ENCODE measurements around the gene C1QTNF9.
A peak's percentile ranks its signal among the peaks of the same experiment; 100 is the strongest.
"Not testable (repeated sequence)": the region's sequence is repeated elsewhere in the genome, so short reads cannot be mapped to it uniquely, and the experiment has no call there.

Gene C1QTNF9, protein sequence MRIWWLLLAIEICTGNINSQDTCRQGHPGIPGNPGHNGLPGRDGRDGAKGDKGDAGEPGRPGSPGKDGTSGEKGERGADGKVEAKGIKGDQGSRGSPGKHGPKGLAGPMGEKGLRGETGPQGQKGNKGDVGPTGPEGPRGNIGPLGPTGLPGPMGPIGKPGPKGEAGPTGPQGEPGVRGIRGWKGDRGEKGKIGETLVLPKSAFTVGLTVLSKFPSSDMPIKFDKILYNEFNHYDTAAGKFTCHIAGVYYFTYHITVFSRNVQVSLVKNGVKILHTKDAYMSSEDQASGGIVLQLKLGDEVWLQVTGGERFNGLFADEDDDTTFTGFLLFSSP

DNA sequence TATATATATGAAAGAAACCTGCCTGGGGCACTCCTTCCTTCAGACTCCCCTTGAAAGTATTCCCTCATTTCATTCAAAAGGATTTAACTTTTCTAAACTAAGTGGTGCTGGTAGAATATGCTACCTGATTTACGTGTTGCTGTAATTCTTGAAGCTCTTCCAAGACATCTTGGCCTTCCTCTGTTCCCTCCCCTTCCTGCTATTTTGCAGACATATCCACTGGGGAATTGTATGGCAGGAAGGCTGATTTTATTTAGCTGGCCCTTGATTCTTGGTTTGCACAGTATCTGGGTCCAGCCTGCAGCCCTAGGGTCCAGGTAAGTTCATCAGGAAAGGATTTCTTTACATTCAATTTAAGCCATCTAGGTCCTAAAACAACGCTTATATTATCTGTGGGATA, at the start of gene C1QTNF9:
Gene C1QTNF9 (plus strand): TSS at position 281 of the 400 bp plus-strand sequence. CDS start 6,424 bp downstream, outside the sequence.
- not testable (repeated sequence) for DNase-seq

DNA sequence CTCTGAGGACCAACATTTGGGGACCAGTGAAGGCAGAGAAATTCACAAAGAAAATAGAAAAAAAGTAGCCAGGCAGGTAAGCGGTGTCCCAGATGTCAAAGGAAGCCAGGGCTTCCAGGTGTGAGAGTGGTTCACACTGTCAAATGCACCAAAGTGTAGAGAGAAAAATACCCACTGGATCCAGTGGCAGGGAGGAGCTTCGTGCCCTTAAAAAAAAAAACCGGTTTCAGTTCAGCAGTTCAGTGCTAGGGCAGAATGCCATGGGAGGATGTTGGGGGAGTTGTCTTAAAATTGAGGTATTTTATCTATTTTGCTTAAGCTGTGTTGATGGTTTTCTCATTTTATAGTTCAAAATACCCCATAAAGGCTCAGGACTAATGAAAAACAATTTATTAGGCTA, 47.8 kb upstream of the C1QTNF9 start:
- DNase-seq: no peak

DNA sequence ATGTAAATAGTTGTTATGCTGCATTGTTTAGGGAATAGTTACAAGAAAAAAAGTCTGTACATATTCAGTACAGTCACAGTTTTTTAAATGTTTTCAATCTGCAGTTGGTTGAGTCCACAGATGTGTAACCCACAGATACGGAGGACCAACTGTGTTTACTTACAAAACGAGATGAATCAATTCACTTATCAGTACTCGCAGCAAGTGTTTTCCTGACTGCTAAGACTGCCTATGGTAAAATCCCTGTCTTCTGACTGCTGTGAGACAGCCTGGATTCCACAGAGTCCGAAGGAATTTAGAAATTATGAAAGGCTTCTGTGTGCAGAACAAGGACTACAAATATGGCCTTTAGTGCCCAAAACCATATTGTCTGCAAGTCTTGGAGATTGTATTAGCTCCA, 45.7 kb upstream of the C1QTNF9 start:
- no peak for DNase-seq

DNA sequence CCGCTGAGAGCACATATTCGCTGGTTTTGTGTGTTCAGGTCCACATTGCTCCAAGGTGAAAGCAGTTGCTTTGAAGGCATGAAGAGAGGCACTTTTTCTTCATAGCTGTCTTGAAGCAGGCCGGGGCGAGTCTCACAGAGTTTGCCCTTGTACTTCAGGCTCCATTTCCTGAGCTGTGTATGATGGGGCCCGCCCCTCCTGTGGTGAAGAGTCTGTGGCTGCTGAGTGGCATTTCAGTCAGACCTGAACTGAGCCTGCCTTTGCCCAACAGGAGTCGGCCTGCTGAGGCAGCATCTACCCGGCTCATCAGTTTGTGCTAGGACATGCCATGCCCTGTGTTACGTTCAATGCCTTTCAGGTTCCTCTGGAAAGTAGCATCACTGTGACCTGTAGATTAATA, 44.4 kb upstream of the C1QTNF9 start:
- no peak for DNase-seq

DNA sequence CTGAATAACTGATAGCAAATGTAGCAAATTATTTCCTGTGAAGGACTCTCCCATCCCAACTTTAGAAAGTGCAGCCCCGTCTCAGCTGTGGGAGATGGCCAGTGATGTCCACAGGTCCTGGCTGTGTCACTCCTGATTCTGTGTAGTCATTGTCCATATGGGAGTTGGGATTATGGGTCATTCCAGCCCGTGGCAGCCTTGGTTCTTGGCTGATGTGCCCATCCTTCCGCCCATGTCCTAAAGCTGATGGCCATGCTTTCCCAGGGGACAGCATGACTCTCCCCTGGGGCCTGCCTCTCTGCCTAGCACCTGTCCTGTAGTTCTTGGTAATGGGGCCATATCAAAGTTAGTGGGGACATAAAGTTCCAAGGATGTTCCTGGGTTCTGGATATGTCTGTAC, 43.9 kb upstream of the C1QTNF9 start:
- no peak for DNase-seq

DNA sequence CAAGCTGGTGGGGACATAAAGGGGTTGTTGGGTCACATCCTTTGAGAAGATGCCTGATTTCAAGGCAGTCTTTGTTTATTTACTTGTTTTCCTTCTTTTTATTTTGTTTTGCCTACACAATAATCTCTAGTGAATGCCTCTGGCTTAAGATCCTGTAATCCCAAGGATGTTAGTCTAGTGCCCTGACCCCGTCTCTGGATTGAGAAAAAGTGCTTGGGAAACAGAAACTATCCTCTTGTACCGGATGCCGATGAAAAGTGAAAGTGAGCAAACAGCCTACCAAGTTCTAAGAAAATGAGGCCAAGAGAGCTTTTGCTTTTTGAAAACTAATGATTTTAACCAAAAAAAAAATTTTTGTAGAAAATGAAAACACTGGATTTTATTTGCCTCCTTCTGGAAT, 42.1 kb upstream of the C1QTNF9 start:
- no peak for DNase-seq

DNA sequence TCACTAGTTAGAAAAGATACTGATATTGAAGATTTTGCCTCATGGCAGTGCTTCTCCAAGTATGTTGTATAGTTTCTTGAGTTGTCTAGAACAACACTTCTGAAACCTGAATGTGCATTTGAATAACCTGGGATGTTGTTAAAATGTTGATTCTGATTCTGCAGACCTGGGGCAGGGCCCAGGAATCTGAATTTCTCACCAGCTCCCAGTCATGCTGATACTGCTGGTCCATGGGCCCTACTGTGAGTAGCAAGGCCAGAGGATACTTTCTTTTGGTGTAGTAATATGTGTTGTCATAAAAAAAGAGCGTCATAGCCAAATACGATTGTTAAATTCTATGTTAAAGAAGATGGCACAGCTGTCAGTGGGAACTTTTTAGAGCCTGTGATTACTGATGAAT, 41.6 kb upstream of the C1QTNF9 start:
- no peak for DNase-seq

DNA sequence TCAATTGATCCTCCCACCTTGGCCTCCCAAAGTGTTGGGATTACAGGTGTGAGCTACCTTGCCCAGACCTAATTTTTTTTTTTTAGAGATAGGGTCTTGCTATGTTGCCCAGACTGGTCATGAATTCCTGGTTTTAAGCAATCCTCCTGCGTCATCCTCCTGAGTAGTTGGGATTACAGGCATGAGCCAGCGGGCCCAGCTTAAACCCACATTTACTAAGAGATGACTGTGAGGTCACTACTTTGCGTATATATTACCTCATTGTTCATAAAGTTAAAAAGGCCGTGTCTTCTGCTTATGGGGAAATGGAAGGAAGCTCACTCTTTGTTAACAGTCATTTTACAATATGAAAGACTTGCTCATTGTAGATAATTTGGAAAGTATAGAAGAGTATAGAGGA, 39.6 kb upstream of the C1QTNF9 start:
- no peak for DNase-seq

DNA sequence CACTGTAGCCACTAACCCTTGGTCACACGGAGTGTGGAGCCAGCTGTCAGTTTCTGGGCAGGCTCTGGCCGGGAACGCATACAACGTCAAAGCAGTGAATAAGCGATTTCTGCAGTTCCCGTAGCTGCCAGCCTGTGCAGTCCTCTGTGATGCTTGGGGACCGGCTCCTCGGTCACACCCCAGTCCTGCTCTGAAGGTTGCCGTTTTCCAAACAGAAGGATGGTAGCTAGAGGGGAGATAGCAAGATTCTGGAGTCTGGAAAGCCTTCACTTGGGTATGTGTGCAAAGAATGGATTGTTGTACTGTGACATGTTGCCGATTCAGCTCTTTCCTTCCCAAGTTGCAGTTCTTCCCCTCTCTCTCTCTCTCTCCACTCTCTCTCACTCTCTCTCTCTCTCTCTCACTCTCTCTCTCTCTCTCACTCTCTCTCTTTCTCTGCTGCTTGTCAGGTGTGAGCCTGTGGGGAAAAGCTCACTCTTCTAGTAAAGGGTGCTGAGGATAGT, 38.7 kb upstream of the C1QTNF9 start:
- DNase-seq: no peak

DNA sequence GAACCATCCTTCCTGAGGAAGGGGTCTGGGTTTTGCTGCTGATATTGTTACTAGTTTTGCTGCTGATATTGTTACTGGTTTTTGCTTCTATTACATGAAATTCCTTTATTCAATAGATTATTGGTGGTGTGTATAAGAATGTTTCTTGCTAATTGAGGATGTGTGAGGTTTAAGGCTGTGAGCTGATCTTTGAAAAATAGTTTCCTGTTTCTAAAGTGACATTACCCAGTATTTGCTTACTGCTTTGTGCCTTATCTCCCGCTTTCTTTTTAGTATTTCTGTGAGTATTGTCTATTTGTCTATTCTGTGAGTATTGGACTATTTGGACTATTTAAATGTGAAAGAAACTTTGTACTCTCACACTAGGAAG, 38.2 kb upstream of the C1QTNF9 start:
- no peak for DNase-seq

DNA sequence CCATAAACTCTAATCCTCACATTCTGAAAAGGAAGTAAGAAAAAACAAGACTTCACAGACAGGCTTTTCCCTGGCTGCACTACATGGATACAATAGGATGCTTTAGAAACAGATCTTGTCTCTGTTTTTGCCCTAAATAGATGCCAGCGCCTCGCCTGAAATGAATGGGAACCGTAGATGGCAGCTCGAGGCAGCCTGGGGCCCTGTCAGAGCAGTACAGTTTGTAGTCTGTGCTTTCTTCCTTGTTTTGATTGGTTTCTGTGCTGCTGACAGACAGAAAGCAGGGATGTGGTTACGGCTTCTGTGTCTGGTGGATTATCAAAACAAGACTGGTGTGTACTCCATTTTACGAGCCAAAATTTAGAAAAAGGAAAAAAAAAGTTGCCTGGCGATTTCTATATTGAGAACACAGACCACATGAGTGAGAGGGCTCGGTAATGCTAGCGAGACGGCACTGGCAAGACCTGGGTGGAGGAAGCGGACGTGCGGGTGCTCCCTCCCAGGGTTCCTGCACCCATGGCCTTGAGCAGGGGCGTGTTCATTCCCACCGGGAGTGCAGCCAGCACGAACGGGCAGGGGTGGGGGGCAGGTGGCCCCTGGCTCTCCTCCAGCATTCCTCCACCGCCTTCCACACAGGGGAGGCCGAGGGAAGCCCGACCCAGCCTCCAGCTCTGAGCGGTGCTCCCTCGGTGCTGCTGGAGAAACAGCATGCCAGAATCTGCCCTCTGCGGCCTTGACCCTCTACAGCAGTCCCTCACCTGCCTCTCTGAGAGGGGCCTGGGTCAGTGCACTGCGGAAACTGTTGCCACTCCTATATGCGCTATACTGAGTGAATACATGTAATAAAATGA, 37.6 kb upstream of the C1QTNF9 start:
- DNase-seq: peak; percentile 28

DNA sequence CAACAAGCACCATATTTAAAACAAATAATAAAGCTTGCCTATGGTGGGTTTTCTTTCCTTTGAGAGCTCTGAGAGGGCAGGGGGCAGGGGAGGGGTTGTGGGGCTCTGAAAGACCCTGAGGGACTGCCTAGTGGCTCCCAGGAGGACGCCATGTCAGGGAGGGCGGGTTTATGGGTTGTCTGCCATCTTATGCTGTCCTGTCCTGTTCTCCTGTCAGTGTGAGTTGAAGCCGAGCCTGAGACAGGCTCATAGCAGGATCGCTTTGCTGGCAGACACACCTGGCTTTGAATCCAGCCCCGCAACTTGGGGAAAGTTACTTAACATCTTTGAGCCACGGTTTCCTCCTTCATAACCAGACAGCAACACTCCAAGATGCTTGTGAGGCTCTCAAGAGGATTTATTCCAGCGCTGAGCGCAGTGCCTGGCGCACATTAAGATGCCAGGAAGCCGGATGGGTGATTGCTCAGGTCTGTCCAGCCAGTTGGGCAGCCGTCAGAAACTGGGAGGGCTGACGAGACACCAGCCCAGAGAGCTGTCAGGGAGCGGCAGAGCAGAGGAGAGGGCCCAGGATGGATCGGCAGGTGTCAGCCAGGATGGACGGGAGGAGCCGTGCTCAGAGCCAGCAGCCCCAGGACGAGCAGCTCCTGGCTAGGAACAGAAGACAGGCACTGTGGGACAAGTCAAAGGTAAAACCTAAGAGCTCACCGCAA, 36.8 kb upstream of the C1QTNF9 start:
- no peak for DNase-seq

DNA sequence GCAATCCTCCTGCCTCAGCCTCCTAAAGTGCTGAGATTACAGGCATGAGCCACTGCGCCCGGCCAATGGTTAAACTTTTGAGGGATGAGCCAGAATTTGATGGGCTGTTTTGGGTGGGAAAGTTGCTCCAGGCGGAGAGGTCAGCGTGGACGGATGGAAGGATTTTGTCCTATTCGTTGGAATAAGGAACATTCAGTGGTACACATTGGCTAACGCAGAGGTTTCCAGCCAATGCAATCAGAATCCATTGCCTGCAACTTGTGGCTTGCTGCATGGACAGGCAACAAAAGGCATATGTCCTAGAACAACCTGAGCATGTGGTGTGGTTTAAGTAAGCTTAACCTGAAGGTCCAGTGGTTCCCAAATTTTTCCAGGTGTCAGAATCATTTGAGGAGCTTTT, 35.5 kb upstream of the C1QTNF9 start:
- DNase-seq: no peak

DNA sequence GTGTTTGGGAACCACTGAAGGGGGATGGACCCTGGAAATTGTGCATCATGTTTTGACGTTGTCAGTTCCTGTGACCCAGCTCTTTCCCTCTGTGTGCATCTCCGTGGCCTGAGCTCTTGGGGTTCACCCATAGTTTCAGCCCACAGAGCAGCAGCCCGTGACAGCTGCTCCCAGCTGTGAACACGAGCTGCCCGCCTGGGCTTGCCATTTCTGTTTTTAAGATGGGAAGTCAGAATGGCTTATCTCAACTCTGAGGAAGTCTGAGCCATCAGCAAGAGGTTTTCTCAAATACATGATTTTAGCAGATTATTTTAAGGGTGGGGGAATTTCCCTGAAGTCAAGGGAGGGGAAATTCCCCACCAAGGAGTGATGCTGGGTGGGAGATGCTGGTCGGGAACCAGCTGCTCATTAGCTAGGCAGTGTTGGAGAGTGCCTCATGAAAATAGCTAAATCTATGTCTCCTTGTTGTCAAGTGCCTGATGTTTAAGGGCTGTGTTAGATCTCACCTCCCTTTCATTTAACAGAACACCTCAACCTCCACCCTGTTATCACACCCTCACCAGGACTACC, 34.8 kb upstream of the C1QTNF9 start:
- DNase-seq: no peak

DNA sequence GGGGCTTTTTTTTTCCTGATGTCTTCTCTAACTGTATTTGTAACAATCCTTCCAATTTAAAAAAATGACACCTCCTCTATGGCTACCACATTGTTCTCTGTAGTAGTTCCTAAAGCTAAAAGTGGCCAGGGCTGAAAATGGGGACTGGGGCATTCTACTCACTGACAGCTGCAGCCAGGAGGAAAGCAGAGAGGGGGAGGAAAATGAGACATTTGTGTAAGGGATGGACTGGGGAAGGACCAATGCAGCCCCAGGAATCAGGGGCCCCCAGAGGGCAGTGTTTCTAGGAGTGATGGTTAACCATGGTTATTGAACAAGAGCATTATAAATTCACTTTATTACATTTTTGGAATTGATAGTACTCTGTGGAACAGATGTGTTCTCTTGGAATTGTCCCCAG, 34.3 kb upstream of the C1QTNF9 start:
- DNase-seq: no peak

DNA sequence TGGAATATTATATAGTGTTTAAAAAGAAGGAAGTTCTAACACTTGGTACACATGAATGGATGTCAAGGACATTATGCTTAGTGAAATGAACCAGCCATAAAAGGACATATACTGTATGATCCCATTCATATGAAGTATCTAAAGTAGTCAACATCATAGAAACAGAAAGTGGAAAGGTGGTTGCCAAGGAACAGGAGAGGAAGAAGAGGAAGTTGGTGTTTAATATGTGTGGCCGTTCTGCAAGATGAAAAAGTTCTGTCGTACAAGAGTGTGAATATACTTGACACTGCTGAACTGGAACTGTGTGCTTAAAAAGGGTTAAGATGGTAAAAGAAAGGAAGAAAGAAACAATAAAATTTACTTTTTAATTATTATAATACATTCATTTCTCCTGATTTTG, 33.1 kb upstream of the C1QTNF9 start:
- no peak for DNase-seq

DNA sequence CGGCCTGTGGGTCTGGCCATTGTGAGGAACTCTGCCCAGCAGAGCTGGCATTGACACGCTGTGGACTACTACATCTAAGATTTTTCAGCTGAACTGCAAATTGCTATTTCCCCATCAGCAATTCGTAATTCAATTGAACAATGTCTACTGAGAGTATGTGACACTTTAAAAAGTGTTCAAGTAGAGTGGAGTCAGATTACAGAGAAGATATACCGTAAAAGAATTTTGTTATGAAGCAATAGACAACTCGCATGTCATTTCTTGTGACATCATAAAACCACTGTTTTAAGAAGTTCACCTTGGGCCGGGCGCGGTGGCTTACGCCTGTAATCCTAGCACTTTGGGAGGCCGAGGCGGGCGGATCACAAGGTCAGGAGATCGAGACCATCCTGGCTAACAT, 32.5 kb upstream of the C1QTNF9 start:
- no peak for DNase-seq

DNA sequence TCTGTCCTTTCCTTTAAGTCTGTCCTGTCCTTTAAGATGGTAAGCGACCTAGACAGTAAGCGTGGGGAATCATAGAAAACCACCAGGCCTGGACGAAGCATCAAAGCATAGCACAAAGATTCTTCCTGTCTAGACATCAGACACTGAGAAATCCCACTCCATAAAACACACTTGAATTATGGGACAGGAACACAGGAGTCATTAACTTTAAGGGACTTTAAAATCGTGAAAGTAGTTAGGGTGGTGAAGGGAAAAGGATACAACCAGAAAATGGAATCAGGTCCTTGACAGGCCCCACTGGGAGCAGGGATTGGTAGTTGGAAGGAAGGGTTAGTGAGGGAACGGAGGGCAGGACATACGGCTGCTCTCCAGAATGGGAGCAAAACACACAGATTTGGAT, 31.6 kb upstream of the C1QTNF9 start:
- DNase-seq: no peak

DNA sequence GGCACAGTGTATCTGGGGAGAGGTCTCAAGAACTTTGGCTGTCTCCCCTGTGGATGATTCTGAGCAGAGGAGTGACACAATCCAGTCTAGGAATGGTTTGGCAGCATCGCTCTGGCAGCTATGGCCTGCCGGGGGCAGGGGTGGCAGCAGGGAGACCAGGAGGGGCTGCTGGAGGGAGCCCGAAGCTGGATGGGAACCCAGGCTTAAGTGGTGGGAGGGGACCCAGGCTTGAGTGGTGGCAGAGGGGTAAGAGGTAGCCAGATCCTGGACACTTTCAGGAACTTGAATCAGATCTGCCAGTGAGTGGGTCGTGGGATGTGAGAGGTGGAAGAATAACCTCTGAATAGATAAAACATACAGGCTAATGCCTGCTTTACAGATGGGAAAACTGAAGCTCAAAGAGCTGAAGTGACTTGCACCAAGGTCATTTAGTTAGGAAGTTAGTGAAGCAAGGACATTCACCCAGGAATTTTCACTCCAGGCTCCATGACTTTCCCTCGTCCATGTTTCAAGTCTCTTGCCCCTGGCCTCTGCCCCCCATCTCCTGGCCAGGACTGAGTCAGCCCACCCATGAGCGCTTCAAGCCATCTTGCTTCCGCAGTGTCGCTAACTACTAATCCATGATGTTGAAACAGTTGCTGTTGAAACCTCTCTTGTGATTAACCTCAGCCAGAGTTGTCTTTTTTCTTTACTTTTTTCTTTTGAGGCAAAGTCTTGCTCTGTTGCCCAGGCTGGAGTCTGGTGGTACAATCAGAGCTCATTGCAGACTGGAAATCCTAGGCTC, 29.9 kb upstream of the C1QTNF9 start:
- DNase-seq: no peak

DNA sequence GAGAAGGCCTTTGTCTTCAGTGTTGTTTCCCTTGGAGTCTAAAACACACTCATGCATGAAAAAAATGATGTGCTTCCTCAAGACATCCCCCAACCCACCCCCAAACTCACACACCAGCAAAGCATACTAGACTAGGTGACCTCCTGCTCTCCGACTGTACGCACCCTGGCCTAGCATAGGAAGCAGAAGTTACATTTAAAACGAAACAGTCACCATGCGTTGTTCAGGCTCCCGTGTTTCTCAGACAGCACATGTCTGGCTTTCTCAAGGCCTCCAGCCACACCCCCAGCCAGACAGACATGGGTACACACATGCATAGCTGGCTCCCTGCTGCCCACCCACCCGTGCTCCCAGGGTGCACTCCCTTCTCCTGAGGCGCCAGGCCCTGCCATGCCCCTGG, 28.7 kb upstream of the C1QTNF9 start:
- DNase-seq: no peak

DNA sequence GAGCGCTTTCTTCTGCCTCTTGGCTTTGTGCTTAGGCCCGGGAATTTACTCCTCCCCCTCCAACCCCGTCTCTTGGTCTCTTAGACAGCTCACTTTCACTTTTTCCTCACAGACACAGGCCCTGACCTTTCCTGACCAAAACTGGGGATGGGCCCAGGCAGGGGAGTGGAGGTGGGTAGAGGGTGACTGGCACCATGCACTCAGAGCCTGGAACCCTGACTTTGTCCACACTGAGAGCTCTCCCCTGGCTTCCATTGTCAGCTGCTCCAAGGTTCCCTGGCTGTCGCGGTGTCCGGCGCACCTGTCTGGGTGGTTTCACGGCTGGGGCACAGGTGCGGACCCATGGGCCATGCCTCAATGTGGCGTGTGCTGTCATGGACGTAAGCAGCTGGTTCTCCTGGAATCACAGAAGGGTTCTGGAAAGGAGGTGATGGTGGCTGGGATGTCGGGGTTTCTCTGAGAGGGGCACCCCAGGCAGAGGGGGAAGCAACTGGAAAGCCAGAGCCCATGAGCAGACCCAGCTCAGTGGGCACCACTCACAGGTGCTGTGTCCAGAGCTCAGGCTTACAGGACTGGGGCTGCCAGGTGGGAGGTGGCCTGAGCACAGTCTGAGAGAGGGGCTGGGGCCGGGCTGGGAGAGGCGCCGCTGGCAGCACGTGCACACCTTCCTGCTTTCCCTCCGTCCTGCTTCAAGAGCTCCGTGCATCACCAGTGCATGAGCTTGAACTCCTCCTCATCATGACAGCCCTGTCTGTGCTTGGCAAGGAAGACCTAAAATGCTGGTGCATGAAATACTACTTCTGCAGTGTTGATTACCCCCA, 28.0 kb upstream of the C1QTNF9 start:
- no peak for DNase-seq

DNA sequence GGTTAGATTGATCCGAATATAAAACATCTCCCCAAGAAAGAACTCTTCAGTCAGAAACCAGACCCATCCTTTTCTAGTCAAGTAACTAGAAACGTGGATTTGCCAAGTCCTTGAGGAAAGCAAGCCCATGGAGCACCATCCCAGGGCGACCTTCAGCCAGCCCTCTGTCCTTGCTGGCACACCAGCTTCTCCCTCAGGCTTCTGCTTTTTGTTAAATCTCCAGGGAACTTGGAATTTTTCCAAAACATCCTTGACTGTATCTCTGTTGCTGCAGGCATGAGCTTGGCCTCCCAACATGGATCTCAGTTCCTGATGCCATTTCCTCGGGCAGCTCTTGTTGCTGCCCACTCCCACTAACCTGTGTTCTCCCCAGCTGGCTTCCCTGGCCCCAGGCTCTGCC, 27.1 kb upstream of the C1QTNF9 start:
- DNase-seq: no peak

All from cortex of kidney (tissue), 1 donor.